GM18511 (cell line): ENCODE measurements around the gene GINS2.

Experiments
- ATAC-seq: cut with Tn5 transposase; IDR thresholded peaks from one replicate; pipeline ENCODE4 v1.9.1; 2021; ENCODE audit warnings: mild to moderate bottlenecking, moderate library complexity; ENCODE audit not compliant: unreplicated experiment

GINS2 gene

GRCh38 chr16:85670840-85671239 lies 17.9 kb downstream of the GINS2 start:
- ATAC-seq = no peak

DNA sequence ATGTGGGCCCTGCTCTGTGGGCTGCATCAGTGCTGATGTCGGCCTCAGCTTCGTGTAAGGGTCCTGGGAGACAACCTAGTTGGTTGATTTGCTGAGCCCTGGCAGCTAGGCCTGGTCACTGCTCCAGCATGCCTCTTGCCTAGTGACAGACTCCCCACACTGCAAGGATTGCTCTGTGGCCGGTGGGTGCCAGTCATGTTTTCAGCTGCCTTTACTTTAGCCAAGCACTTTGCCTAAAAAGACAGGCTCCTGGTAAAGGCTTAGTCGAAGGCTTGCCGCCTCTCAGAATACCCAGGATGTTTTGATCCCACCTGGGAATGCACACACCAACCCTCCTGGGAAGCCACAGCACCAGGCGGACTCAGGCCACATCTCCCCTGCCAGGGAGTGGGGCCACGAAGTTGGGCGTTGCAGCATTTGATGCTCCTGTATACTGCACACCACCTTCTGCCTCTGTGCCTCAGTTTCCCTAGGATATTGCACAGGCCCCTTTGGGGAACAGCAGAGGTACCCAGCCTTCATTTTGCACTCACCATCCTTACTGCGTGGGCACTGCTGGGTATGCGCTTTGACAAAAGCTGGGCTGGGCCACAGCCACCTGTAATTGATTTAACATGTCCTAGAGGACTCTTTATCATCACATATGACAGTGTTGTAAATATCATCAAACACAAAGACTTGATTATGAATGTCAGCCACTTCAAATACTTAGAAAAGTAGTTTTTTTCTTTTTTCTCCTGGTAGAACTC lies 19.9 kb downstream of the GINS2 start:
- ATAC-seq = no peak

GRCh38 chr16:85667841-85668413 lies 20.8 kb downstream of the GINS2 start:
- no peak for ATAC-seq

DNA sequence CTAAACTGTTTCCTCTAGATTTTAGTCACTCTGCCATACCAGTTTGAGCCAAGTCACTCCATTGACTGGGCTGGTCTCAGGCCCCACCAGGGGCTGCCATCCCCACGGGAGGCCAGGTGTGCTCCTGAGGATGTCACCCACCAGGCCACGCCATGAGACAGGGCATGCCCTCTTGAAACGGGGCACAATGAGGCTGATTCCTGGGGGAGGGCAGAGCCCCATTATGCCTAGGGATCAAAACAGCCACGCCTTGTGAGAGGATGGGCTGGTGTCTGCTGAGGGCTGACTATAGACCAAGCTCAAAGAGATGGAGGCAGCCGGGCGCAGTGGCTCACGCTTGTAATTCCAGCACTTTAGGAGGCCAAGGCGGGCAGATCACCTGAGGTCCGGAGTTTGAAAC lies 21.5 kb downstream of the GINS2 start:
- ATAC-seq = no peak

GRCh38 chr16:85665929-85666328 lies 22.8 kb downstream of the GINS2 start:
- ATAC-seq = no peak

- no peak for ATAC-seq
These were observed 23.4 kb downstream of the GINS2 start for GRCh38 chr16:85665373-85665740.

DNA sequence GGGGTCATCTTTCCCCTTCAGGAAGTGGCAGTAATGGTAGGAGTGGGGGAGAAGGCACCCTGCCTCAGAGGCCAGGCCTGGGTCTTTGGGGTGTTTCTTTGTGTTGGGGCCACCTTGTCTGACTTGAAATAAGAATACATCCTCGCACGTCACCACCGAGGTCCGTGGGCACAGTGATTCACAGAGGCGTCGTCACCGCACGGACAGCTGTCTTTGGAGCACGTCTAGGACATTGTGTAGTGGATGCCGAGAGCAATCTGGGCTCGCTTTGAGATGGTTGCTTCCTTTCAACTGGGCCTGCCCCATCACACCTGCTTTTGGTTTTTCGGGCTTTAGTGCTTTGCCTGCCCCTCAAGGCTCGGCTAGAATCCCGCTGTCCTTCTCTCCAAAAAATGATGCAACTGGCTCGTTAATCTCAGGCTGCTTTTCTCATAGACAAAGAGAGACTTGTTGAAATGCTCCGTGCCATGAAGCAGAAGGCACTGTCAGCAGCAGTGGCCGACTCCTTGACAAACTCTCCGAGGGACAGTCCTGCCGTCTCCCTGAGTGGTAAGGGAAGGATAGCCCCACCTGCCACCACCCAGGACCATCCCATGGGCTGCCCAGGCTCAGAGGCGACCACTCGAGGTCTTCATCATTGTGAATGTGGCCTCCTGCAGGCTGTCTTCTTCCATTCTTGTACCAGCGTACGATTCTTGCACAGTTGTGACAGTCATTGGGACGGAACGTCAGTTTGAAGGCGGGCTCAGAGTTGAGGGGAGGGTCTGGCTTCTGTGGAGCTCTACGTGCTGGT lies 24.0 kb downstream of the GINS2 start:
- ATAC-seq = no peak

DNA sequence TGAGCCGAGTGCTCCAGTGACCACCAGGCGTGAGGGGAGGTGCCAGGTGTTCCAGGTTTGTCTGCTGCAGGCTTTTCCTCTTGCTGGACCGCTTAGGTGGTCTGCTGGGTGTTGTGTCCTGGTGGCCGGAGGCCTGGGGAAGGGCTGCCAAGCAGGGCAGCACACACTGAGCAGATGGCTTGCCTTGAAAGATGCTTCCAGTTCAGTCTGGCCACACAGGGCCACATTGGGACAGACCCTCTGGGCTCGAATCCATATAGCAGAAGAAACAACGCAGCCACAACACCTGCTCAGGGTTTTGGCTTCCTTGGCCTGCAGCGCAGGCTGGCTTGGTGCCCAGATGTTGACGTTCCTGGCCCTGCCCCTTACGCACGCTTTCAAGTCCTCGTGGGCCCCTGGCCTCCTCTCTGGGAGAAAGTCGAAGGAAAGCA lies 24.8 kb downstream of the GINS2 start:
- ATAC-seq = no peak

GRCh38 chr16:85662976-85663830 lies 25.6 kb downstream of the GINS2 start:
- ATAC-seq = no peak

- ATAC-seq = no peak
These were observed 26.3 kb downstream of the GINS2 start for GRCh38 chr16:85662482-85662812.

- ATAC-seq = no peak
These were observed 26.8 kb downstream of the GINS2 start for GRCh38 chr16:85661740-85662481.

- no peak for ATAC-seq
These were observed 27.7 kb downstream of the GINS2 start for GRCh38 chr16:85660843-85661739.

DNA sequence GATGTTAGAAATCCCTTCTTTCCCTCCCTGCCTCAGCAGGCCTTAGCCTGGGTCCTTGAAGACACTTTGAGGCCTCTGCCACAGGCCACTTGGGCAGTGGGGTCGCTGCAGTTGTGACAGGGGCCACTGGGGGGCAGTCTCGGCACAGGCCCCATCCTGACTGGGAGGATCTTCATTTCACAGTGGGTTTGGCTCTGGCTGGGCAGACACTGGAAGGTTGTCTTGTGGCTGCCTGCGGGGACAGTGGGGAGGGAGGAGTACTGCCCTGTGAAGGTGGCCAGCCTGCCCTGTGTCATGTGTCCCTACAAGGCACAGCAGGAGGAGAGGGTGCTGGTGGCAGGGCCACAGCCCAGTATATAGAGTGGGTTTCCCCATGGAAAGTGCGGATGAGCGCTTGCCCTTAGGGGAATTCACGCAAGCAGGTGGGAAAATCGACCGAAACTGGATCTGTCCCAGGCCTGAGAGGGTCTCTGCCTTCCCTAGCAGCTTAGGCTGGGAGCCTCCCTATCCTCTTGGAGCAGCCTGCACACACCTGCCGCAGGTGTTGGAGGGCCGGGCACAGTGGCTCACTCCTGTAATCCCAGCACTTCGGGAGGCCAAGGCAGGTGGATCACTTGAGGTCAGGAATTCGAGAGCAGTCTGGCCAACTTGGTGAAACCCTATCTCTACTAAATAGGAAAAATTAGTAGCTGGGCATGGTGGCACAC lies 28.8 kb downstream of the GINS2 start:
- ATAC-seq = no peak

DNA sequence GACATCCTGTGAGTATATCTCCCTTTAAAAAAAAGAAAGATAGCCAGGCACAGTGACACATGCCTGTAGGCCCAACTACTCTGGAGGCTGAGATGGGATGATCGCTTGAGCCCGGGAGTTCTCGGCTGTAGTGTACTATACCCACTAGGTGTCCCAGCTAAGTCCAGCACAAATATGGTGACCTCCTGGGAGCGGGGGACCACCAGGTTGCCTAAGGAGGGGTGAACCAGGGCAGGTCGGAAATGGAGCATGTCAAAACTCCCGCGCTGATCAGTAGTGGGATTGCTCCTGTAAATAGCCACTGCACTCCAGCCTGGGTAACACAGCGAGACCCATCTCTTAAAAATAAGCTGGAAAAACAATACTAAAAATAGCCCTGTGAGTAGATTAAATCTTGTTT lies 29.4 kb downstream of the GINS2 start:
- no peak for ATAC-seq

GRCh38 chr16:85658504-85659326 lies 30.0 kb downstream of the GINS2 start:
- no peak for ATAC-seq

DNA sequence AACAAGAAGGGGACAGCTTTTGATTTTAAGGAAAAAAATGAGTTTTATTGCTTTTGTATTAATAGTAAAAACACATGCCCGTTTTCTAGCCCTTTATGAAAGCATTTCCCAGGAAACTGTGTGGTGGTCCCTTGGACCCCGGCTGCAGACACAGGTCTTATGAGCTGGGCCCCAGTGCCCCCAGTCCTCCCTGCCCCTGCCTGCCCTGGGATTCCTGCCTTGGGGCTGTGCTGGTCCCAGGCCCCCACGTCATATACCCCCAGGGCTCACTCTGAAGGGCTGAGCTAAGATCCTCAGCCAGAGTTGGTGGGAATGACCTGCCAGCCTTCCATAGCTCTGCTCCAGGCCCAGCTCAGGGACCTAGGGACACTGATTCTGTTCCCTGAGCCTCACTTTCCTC lies 30.8 kb downstream of the GINS2 start:
- ATAC-seq = no peak

- no peak for ATAC-seq
These were observed 31.5 kb downstream of the GINS2 start for GRCh38 chr16:85657267-85657650.
